Activated CD8-positive, alpha-beta T cell treated with anti-CD3 and anti-CD28 coated beads for 36 hours (primary cell): Measurements from ENCODE around the gene HSPA4. TPM values are rescaled to one million over a fixed set of nuclear protein-coding genes. Genes with fewer than 3 reads are reported as not detected.

ENCODE experiments used
- ATAC-seq: fragments of 200-7000 bp; cut with Tn5 transposase; one replicate; pipeline ENCODE4 v1.10.0; 2021; ENCODE audit warnings: mild to moderate bottlenecking, moderate library complexity
- CTCF ChIA-PET: fragments of 350-600 bp; sonication (Branson Sonifier 250); formaldehyde crosslinking; loops from one replicate; lab custom pipeline; 2021; ENCODE audit warnings: antibody characterized with exemption; lab: Charles Lee
- POLR2A ChIA-PET: fragments of 350-600 bp; sonication (Branson Sonifier 250); formaldehyde crosslinking; loops from one replicate; lab custom pipeline; 2021; ENCODE audit warnings: antibody characterized with exemption; lab: Charles Lee
- DNase-seq: peaks from one replicate; pipeline ENCODE4 v3.0.0-alpha.2; 2020
- H3K27ac Mint-ChIP-seq: one replicate; pipeline ENCODE4 v1.8.0; 2021; ENCODE audit warnings: mild to moderate bottlenecking, mixed read lengths
- H3K27me3 Mint-ChIP-seq: one replicate; pipeline ENCODE4 v1.8.0; 2021; ENCODE audit warnings: mixed read lengths
- H3K36me3 Mint-ChIP-seq: one replicate; pipeline ENCODE4 v1.8.0; 2021; ENCODE audit warnings: low read depth, mixed read lengths
- H3K4me1 Mint-ChIP-seq: one replicate; pipeline ENCODE4 v1.8.0; 2021; ENCODE audit warnings: low read depth, mixed read lengths
- H3K4me3 Mint-ChIP-seq: one replicate; pipeline ENCODE4 v1.8.0; 2021; ENCODE audit warnings: mild to moderate bottlenecking, moderate library complexity, mixed read lengths
- H3K9me3 Mint-ChIP-seq: one replicate; pipeline ENCODE4 v1.8.0; 2021; ENCODE audit warnings: mixed read lengths
- CTCF ChIP-seq: fragments of 200-600 bp; IDR thresholded peaks from one replicate; pipeline ENCODE4 v1.8.0; 2022; ENCODE audit warnings: antibody characterized with exemption, mild to moderate bottlenecking
- intact Hi-C: fragments of 100-400 bp; cut with micrococcal nuclease; formaldehyde crosslinking; loops from one replicate; pipeline ENCODE4 v1.10.0; 2022
- total RNA-seq, 2 experiments: library from RNA; stranded (reverse); gene quantifications; one replicate each; pipeline ENCODE4 v1.2.3, GENCODE V29; 2021

Gene HSPA4
- total RNA-seq, 2 experiments from 2014 or later, result 229 to 232 TPM

DNA sequence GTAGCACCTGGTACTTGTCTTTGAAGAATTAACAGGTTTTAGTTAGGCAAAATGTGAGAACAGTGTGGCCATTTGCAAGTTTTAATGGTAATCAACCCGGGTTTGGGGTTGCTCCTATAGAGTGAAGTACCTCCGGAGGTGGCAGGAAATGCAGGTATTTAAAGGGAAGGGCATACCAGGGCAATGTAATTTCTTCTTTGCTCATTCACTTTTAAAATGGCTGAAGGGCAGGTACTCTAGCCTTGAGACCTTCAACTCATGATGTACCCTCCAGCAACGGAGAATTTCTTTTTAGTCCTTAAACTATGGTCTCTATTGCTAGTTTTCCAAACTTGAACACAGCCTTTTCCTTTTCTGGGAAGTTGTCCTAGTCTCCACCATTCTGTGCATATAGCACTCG is 1.3 kb upstream of the HSPA4 start:
- TF ChIP-seq CTCF, result no peak
- intact Hi-C loops, result no loop called here
- Mint-ChIP-seq H3K9me3 (no peaks in the 10 kb centered on the region), H3K4me1 (peaks cover 36% of the 10 kb centered on the region), H3K27me3 (no peaks in the 10 kb centered on the region), H3K36me3 (peaks cover 29% of the 10 kb centered on the region), H3K4me3 (peak overlapping the region; percentile 86), H3K27ac (peak overlapping the region; percentile 99)
- ATAC-seq (no peak), DNase-seq (peak; percentile 13)
- ChIA-PET POLR2A (interaction anchor here (0.6 to 3.3 kb wide), 5 partner anchors 12 to 953 kb away, joined by 3 to 24 read pairs (median 12); partner anchors contain the start of genes AFF4 and ZCCHC10), CTCF (interaction anchor here (2.1 kb wide), 1 partner anchor 29 kb away, joined by 5 read pairs; no protein-coding TSS in a partner anchor)

DNA sequence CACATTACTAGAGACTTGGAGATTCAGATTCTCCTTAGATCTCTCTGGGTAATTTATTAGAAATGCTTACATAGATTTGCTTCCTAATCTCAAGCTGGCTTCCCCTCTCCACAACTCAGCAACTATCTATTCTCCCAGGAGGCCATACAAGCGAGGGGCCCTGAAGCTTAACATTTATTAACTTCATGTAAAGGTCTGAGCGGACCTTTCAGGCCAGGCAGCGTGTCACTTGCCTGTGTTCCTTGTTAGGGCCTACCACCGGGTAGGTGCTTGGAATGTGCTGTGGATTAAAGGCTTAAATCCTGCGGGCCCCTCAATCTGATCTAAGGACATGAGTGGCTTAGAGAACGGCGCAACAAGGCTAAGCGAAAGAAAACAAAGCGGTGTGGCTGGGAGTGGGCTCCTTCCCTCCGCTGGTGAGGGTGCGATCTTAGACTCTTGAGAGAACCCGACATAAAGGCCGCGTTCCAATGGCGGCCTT is 712 bp upstream of the HSPA4 start:
- Mint-ChIP-seq H3K27me3 (no peaks in the 10 kb centered on the region), H3K27ac (peak overlapping the region; percentile 99), H3K4me1 (peaks cover 42% of the 10 kb centered on the region), H3K4me3 (peak overlapping the region; percentile 86), H3K9me3 (no peaks in the 10 kb centered on the region), H3K36me3 (peaks cover 31% of the 10 kb centered on the region)
- intact Hi-C loops, result no loop called here
- no peak for ATAC-seq
- CTCF ChIA-PET, result interaction anchor here (0.9 to 2.1 kb wide), 4 partner anchors 26 to 224 kb away, joined by 3 to 5 read pairs (median 3); no protein-coding TSS in a partner anchor
- POLR2A ChIA-PET, result interaction anchor here (0.6 to 3.3 kb wide), 10 partner anchors 11 to 1597 kb away, joined by 3 to 24 read pairs (median 3); partner anchors contain the start of genes AFF4, SEC24A and ZCCHC10
- DNase-seq, result no peak
- no peak for TF ChIP-seq CTCF

DNA sequence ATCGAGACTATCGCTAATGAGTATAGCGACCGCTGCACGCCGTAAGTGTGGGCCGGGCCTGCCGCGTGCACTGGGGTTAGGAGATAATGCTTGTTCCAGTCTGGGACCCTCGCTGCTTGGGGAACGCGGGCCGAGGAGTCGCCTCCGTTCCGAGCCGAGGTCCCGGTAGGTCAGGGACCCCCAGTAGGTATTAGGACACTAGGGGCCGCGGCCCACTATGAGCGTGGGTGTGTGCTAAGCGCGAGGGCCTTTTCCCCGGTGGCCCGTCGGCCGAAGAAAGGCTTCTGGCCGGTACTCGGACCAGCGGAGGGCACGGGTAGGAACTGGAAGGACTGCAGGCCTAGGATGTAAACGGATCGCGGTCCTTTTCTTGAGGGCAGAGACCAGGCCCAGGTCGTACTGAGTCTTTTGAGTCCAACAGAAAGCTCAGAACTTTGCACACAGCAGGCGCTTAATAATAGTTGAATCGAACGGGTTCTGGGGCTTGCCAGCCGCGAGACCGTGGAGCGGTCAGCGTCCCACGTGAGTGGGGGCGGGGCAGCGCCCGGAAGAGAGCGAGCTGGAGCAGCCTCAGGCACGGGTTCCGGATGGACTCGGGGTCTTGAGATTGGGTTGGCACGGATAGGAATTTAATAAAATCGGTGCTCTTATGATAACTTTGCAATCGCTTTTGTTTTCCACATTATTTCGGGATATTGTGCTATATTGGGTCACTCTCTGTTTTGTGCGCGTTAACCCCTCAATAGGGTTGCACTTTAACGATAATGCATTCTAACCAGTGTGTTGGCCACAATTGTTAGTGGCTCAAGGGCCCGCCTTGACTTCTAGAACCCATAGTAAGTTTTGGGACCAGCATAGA is 733 bp downstream of the HSPA4 start:
- H3K27me3 Mint-ChIP-seq, result no peaks in the 10 kb centered on the region
- H3K27ac Mint-ChIP-seq, result peak overlapping the region; percentile 99
- no peaks in the 10 kb centered on the region for H3K9me3 Mint-ChIP-seq
- no peak for TF ChIP-seq CTCF
- ATAC-seq (no peak), DNase-seq (peak; percentile 70)
- ChIA-PET CTCF (interaction anchor here (2.1 kb wide), 1 partner anchor 31 kb away, joined by 5 read pairs; no protein-coding TSS in a partner anchor), POLR2A (interaction anchor here (0.6 to 3.3 kb wide), 10 partner anchors 10 to 759 kb away, joined by 3 to 24 read pairs (median 4); partner anchors contain the start of genes AFF4 and ZCCHC10)
- H3K36me3 Mint-ChIP-seq, result peaks cover 33% of the 10 kb centered on the region
- H3K4me3 Mint-ChIP-seq, result peak overlapping the region; percentile 86
- peaks cover 52% of the 10 kb centered on the region for H3K4me1 Mint-ChIP-seq
- intact Hi-C loops, result no loop called here

- H3K9me3 Mint-ChIP-seq, result no peaks in the 10 kb centered on the region
- peak; percentile 4 for DNase-seq
- intact Hi-C loops, result no loop called here
- TF ChIP-seq CTCF, result no peak
- ChIA-PET CTCF (no interaction called here), POLR2A (interaction anchor here (0.6 to 3.3 kb wide), 4 partner anchors 23 to 155 kb away, joined by 4 to 24 read pairs (median 14); partner anchors contain the start of genes AFF4 and ZCCHC10)
- peaks cover 37% of the 10 kb centered on the region for H3K36me3 Mint-ChIP-seq
- no peaks in the 10 kb centered on the region for H3K27me3 Mint-ChIP-seq
- peaks cover 59% of the 10 kb centered on the region for H3K4me1 Mint-ChIP-seq
- peak overlapping the region; percentile 99 for H3K27ac Mint-ChIP-seq
- no peak for ATAC-seq
- H3K4me3 Mint-ChIP-seq, result peak overlapping the region; percentile 86
Observed at GRCh38 chr5:133053448-133053847, 1.6 kb downstream of the HSPA4 start.
